NCI-H2196 (cell line): ENCODE results near the gene RAD51B.
A peak's percentile ranks its signal among the peaks of the same experiment; 100 is the strongest.

Experiments
- DNase-seq: peaks from one replicate; lab custom pipeline; 2025; ENCODE audit not compliant: unreplicated experiment; lab: John Stamatoyannopoulos, UW

Gene RAD51B

DNA sequence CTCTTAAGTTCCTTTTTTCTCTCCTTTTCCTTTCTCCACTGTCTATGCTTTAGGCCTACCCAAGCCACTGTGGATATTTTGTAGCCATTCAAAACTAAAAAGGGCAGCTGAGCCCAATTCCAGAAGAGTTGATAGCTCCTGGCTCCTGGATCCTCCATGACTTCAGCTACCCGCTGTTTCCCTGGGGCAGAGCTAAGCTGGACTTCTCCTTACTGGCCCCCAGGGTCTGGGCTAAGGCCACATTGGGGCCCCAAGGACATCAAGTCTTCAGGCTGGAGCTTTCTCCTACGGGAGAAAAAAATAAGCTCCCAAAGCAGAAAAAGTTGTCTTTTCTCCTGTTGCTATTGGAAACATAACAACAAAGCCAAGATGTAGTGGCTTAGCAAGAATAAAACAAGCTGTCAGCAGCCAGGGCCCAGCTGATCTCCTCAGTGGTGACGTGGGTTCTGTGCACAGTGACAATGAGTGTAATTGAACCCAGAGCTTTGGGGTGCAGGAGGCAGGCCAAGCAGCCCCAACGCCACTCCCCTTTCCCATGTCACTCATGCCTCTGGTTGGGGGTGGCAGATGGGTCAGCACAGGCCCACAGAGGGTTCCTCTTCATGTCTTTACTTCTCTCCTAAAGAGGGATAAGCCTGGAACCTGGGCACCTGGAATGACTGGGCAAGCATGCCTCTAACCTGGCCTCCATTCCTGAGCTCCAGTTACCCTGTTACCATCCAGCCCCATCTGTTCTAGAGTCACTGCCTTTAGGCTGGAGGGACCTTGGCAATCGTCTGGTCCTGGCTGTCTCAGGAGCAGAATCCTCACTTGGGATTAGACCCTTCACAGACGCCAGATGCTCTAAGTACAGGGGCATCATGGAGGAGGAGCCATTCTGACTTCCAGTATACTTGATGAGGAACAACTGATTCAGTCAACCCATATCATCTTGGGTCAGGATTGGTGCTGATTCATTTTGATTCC lies 802.1 kb downstream of the RAD51B start:
- no peak for DNase-seq

DNA sequence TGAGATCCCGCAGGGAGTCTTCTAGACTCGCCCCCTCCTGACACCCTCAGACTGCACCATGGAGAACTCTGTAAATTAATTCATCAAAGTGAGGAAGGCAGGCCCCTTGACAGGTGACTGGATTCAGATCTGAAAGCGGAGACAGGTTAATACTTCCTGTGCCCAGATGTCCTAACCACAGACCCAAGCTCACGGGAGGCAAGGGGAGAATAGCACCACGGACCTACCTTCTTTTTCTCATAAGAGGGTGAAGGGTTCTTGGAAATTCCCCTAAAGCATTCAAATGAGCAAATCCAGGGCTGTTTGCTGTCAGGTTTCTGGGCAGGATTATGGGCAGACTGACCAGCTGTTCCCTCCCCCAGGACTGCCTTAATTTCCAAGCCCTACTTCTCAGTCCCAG lies 803.3 kb downstream of the RAD51B start:
- DNase-seq = no peak

- no peak for DNase-seq
Observed at GRCh38 chr14:68623307-68623706, 803.7 kb downstream of the RAD51B start.

- DNase-seq = no peak
Observed at GRCh38 chr14:68623826-68624225, 804.2 kb downstream of the RAD51B start.

GRCh38 chr14:68624541-68625220 lies 805.1 kb downstream of the RAD51B start:
- DNase-seq = no peak

DNA sequence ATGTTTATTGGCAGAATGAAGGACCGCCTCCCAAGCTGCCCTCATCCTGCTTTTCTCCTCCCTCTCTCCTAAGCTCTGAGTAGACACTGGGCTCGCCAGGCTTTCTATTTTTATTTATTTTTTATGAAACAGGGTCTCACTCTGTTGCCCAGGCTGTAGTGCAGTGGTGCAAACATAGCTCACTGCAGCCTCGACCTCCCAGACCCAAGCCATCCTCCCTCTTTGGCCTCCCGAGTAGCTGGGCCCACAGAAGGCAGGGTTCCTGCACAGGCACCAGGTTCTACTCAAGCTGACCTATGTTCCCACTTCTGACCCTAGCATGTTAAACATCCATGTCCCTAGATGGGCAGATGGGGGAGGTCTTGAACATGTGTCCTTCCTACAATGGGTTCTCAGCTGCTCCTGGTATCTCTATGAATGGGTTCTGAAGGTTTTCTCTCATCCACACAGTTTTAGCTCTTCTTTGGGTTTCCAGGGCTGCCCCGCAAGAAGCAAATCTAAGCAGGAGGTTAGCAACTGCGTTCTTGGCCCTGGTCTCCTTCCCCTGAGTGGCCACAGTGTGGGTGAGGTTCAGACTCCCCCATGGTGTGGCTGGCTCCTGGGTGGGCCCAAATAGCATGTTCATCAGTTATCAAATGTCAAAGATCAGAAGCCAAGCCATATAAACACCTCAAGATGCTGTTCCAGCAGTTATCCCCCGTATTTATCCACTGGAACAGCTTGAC lies 805.9 kb downstream of the RAD51B start:
- no peak for DNase-seq

- no peak for DNase-seq
Observed at GRCh38 chr14:68626386-68626785, 806.8 kb downstream of the RAD51B start.

DNA sequence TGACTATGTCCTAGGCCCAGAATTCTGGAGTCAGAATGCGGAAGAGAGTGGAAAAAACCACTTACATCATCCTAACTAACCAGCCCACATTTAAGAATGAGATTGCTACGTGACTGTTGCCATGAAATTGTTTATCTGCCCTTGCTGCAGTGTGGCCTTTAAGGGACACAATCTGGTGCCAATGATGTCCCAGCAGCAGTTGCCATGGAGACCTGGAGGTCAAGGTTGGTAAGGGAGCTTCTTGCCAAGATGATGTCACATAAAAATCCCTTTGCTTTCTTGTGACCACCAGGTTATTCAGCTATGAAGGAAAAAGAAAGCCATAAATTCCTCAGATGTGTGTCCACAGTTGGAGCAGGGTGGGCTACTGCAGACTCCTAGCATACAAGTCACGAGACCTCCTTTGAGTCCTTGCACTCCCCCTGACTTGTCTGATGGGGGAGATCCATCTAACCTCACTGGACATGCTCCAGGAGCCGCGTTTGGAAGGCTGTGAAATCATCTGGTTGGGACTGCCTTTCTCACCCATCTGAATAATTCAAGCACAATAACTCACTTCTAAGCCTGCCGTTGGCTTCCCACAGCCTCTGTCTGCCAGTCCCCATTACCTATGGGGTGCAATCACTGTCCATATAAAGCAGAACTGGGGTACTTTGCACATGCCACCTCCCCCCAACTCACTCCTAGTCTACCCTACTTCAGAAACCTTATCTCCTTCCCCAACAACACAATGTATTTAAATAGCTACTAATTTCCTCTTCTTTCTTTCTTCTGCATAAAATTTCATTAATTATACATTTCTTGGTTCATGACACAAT lies 807.7 kb downstream of the RAD51B start:
- peak; percentile 29 for DNase-seq

GRCh38 chr14:68627868-68628604 lies 808.5 kb downstream of the RAD51B start:
- no peak for DNase-seq

- DNase-seq = no peak
Observed at GRCh38 chr14:68628605-68629310, 809.2 kb downstream of the RAD51B start.

DNA sequence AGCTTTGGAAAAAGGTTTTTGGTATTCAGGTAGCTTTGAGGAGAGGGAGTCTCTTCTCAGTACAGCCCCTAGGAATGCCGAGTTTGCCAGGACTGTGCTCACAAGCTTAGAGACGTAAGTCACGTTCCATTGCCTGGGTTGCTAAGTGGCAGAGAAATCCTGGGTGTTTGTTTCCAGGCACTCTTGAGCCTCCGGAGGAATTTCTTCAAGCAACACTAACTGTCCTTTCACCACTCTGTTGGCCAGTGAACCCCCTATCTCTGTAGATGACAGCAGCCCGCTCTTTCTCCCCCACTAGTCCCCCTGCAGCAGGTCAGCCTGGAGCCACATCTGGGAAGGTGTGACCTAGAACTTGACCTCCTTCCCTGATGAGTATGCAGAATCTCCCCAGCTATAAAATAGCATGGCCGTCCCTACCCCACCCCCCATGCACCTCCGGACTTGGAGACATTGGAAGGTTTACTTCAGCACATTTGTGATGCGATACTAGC lies 810.5 kb downstream of the RAD51B start:
- DNase-seq = no peak

DNA sequence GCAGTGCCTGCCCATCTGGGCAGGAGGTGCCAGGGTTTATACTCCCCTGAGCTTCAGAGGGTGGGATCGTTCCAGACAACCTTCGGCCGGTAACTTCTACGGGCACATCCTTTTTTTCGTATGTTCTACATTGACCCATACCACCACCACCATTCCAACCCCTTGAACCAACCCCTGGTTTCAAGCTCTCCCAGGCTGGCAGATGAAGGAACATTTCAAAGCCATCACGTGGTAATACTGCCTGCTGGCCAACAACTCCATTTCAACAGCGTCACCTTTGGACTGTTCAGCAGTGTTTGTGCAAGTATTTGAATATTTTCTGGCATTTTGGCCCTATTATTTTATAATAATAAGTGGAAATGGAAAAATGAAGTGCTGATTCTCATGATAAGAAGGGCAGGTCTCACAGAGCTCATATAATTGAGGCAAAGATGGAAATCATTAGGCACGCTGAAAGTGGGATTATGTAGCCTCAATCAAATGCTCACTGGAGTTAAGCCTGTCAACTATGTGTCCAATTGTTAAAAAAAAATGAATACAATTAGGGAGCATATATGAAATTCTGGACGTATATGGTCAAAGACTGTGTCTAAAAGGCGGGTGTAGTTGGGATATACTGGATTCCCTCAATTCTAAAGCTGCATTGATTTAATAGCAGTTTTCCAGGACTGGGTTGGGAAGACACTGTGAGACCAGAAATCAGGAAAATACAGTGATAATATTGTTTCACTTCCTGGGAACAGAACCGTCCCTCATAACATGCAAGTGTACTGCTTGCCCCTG lies 811.2 kb downstream of the RAD51B start:
- DNase-seq = no peak

GRCh38 chr14:68631394-68632053 lies 811.9 kb downstream of the RAD51B start:
- DNase-seq = no peak

DNA sequence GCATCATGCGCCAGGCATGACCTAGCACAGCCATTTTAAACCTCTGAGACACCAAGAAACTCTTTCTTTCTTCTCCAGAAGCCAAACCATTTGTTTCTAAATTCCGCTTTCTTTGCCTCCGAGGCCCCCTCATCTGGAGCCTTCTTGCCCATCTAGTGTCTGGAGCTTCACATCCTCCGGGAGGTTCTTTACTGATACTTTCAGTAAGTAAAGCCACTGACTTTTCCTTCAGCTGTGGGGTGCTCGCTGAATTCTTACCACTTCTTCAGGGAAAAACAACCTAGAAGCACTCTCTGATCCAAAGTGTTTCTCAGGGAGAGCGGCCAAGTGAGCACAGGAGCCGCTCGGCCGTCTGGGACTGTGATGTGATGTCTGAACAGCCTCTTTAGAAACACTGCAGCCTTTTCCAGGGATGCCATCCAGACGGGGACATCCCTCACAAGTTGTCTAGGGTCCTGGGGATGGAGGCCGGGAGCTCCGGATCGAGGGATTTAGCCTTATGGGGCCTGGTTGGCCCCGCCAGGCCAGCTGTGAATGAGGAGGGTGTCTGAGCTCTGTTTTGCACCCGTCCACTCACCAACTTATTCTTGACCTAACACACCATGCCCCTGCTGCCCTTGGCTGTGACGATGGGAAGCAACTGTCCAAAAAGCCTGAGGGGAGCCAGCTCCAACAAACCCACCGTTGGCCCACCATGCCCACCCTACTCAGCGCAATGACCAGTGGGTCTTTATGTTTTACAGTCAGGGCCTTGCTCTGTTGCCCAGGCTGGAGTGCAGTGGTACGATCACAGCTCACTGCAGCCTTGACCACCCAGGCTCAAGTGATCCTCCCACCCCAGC lies 812.7 kb downstream of the RAD51B start:
- no peak for DNase-seq

DNA sequence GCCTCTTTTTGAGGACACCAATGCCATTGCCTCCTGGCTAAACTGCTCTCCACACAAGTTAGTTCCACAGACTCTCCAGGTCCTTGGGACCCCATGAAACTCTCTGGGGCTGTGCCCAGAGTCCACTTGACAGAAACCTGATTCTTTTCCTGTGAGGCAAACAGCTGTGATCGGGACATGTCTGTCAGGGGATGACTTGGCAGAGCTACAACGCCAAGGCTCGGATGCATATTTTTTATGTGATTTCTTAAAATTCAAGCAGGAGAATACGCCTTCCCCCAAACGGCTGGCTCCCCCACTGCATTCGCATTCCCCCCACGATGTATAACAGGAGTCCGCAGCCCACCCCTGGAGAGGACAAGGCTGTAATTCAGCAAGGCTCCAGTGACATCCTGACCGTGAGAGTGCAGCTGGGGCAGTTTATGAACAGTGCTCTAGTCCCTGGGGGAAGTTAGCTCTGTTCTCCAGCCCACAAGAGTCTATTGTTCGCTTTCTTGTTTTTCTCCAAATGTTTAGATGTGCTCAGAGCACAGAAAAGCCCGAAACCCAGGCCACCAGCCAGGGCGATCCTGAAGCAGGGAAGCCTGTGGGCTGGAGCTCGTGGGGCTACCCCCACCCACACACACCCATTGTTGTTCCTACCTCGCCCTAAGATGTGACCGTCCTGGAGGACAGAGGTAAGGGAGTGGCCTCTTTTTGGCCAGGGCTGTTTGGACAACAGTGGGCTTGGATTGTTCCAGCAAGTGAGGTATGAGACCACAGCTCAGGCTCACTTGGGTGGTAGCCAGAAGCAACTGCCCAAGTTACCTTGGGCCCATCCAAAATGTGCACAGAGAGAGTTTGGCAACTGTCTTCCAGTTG lies 813.8 kb downstream of the RAD51B start:
- no peak for DNase-seq

- no peak for DNase-seq
Observed at GRCh38 chr14:68634332-68634731, 814.8 kb downstream of the RAD51B start.
